Lower lobe of right lung (tissue), 2 donors: ENCODE data around the gene OTOP1. TPM values are rescaled to one million over a fixed set of nuclear protein-coding genes. Genes with fewer than 3 reads are reported as not detected.
"Not testable (repeated sequence)": the region's sequence is repeated elsewhere in the genome, so short reads cannot be mapped to it uniquely, and the experiment has no call there.

Experiments
- ATAC-seq, 2 donors: fragments of 200-7000 bp; cut with Tn5 transposase; one replicate each; pipeline ENCODE4 v1.9.1; 2020 to 2022; ENCODE audit warnings: mild to moderate bottlenecking in 2 of 2, moderate library complexity in 2 of 2
- DNase-seq: peaks from one replicate; pipeline ENCODE4 v3.0.0-alpha.2; 2020
- H3K27ac ChIP-seq: fragments of 200-600 bp; one replicate; pipeline ENCODE4 v1.8.0; 2022
- H3K27me3 ChIP-seq: fragments of 200-600 bp; one replicate; pipeline ENCODE4 v1.8.0; 2022; ENCODE audit warnings: low read depth
- H3K36me3 ChIP-seq: fragments of 200-600 bp; one replicate; pipeline ENCODE4 v1.8.0; 2022; ENCODE audit warnings: mild to moderate bottlenecking
- H3K4me1 ChIP-seq: fragments of 200-600 bp; one replicate; pipeline ENCODE4 v1.8.0; 2022
- H3K4me3 ChIP-seq: fragments of 200-600 bp; one replicate; pipeline ENCODE4 v1.8.0; 2022; ENCODE audit warnings: mild to moderate bottlenecking
- H3K9me3 ChIP-seq: fragments of 200-600 bp; one replicate; pipeline ENCODE4 v1.8.0; 2022
- intact Hi-C: fragments of 100-400 bp; cut with DNase I; formaldehyde crosslinking; loops from one replicate; pipeline ENCODE4 v1.11.0; 2022
- total RNA-seq: library from RNA; stranded (reverse); fragmentation: NEBNext Ultra II Directional; extraction: Animal tissue kit (Norgen Biotek cat#: 25700); gene quantifications from one replicate; pipeline ENCODE4 v1.2.1, GENCODE V29; 2021
- TF ChIP-seq, protein P1 (sequence below): fragments of 200-600 bp; IDR thresholded peaks from one replicate; pipeline ENCODE4 v1.8.0; 2022; ENCODE audit warnings: antibody characterized with exemption, mild to moderate bottlenecking
- donor health status: DM: no; HTN: yes; CAD: no; lungs with severe emphysema.

The OTOP1 gene
- total RNA-seq, 1 donor from 2014 or later = not detected

DNA sequence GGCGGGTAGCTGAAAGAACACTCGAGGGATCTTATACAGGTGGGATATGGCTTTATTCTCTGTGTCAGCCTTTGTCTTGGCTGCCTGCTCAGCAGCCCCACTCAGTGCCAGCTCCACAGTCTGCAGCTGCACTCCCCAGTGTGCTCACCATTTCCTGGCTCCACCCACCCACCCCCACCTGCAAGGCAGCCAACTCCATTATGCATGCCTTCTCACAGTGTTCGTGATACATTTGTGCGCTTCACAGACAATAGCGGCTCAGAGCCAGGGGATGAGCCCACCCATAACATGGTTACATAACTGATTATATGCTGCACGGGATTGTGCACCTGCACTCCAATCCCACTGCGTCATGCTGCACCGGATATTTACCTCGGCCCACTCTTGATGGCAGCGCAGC, 30.1 kb upstream of the OTOP1 start:
- H3K27ac ChIP-seq = no peak overlapping the region
- peaks cover 4% of the 10 kb centered on the region for H3K4me1 ChIP-seq
- intact Hi-C loops = no loop called here
- peaks cover 5% of the 10 kb centered on the region for H3K27me3 ChIP-seq
- no peak for ATAC-seq
- H3K4me3 ChIP-seq = no peak overlapping the region
- no peak for DNase-seq
- TF ChIP-seq, protein P1, sequence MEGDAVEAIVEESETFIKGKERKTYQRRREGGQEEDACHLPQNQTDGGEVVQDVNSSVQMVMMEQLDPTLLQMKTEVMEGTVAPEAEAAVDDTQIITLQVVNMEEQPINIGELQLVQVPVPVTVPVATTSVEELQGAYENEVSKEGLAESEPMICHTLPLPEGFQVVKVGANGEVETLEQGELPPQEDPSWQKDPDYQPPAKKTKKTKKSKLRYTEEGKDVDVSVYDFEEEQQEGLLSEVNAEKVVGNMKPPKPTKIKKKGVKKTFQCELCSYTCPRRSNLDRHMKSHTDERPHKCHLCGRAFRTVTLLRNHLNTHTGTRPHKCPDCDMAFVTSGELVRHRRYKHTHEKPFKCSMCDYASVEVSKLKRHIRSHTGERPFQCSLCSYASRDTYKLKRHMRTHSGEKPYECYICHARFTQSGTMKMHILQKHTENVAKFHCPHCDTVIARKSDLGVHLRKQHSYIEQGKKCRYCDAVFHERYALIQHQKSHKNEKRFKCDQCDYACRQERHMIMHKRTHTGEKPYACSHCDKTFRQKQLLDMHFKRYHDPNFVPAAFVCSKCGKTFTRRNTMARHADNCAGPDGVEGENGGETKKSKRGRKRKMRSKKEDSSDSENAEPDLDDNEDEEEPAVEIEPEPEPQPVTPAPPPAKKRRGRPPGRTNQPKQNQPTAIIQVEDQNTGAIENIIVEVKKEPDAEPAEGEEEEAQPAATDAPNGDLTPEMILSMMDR = no peak
- H3K9me3 ChIP-seq = no peaks in the 10 kb centered on the region
- no peaks in the 10 kb centered on the region for H3K36me3 ChIP-seq

DNA sequence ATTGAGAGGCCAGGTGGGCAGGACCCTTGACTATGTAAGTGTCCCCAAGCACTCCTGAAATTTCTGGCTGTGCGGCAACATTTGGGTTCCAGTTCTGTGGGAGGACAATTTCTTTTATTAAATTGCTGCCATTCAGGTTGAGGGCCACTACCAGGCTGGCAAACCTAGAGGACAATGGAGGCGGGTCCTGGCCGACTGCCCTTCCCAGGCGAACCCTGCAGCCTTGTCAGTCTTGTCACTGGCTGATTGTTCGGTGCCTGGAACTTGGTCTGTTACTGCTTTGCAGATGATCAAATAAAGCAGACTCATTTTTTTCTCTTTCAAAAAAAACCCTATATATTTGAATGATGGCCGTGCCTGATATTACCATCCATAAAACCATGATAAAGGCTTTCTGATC, 27.9 kb upstream of the OTOP1 start:
- no peaks in the 10 kb centered on the region for H3K36me3 ChIP-seq
- H3K4me1 ChIP-seq = peaks cover 4% of the 10 kb centered on the region
- H3K4me3 ChIP-seq = no peak overlapping the region
- H3K9me3 ChIP-seq = no peaks in the 10 kb centered on the region
- peaks cover 5% of the 10 kb centered on the region for H3K27me3 ChIP-seq
- intact Hi-C loops = no loop called here
- ATAC-seq = no peak
- TF ChIP-seq, protein P1 = no peak
- H3K27ac ChIP-seq = no peak overlapping the region
- DNase-seq = no peak

DNA sequence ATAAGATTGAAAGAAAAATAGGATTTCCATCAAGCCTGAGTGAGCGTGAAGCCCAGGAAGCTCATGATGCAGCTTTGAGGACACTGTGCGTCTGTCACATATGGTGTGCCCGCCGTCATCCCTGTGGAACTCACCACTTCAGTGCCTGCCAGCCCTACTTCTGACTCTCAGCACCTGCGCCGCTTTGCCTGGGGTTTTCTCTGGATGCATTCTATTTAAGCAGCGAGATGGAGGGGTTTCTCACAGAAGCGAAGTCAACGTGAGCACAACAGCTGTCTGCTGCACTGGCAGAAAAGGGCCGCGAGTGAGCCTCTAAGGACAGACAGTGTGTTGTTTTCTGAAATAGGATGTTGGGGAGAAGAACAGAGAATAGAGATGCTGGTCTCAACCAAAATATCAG, 27.5 kb upstream of the OTOP1 start:
- H3K27me3 ChIP-seq = peaks cover 5% of the 10 kb centered on the region
- ATAC-seq (no peak), DNase-seq (no peak)
- no peak overlapping the region for H3K27ac ChIP-seq
- peaks cover 4% of the 10 kb centered on the region for H3K4me1 ChIP-seq
- H3K36me3 ChIP-seq = no peaks in the 10 kb centered on the region
- intact Hi-C loops = no loop called here
- no peaks in the 10 kb centered on the region for H3K9me3 ChIP-seq
- no peak overlapping the region for H3K4me3 ChIP-seq
- TF ChIP-seq, protein P1 = no peak

DNA sequence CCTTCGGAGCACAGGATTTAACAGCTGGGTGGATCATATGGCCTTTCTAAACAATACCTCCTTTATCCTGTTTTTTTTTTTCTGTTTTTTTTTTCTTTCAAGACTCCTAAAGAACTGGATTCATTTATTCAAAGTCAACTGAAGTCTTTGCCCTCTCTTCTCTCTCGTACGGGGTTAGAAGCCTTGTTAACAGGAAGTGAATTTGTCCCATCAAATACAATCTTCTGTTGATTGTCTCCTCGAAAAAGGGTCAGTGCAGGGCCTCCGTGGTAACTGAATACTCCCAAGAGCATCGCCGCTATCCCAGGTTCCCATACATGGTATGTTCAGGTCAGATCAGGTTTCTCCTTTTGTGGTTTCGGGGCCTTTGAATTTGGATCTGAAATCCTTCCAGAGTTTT, 23.1 kb upstream of the OTOP1 start:
- no peak overlapping the region for H3K4me3 ChIP-seq
- H3K27me3 ChIP-seq = peaks cover 5% of the 10 kb centered on the region
- no peak for ATAC-seq
- H3K27ac ChIP-seq = no peak overlapping the region
- H3K36me3 ChIP-seq = peaks cover 13% of the 10 kb centered on the region
- DNase-seq = no peak
- intact Hi-C loops = no loop called here
- H3K4me1 ChIP-seq = peaks cover 21% of the 10 kb centered on the region
- TF ChIP-seq, protein P1 = no peak
- H3K9me3 ChIP-seq = no peaks in the 10 kb centered on the region

DNA sequence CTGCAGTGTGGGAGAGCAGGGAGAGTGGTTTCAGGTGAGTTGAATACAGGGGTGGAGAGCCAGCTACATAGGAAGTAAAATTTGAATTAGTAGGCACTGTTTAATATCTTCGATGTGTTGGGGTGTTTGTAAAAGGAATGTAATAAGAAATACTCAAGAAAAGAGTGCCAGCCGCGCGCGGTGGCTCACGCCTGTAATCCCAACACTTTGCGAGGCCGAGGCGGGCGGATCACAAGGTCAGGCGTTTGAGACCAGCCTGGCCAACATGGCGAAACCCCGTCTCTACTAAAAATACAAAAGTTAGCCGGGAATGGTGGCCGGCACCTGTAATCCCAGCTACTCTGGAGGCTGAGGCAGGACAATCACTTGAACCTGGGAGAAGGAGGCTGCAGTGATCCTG, 22.6 kb upstream of the OTOP1 start:
- H3K27ac ChIP-seq, H3K4me3 ChIP-seq, H3K27me3 ChIP-seq, intact Hi-C loops, DNase-seq, H3K9me3 ChIP-seq, ATAC-seq: not testable (repeated sequence)
- Histone ChIP-seq H3K36me3 (peaks cover 19% of the 10 kb centered on the region), H3K4me1 (peaks cover 21% of the 10 kb centered on the region)

DNA sequence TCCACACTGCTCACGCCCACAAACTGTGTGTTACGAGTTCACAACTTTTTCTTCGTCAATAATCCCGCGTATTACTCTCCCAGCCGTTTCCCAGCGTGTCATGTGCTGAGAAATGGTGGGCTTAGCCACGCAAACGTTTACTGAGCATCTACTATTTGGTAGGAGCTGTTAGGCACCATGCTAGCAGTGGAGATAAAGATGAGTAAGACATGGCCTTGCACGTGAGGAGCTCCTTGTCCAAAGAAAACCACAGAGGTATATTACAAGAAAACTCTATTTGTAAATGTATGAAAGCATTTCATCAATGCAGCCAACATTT, 22.1 kb upstream of the OTOP1 start:
- Histone ChIP-seq H3K4me3 (peak overlapping the region; percentile 81), H3K27me3 (no peaks in the 10 kb centered on the region), H3K9me3 (no peaks in the 10 kb centered on the region), H3K4me1 (peaks cover 21% of the 10 kb centered on the region), H3K27ac (peak overlapping the region; percentile 96), H3K36me3 (peaks cover 24% of the 10 kb centered on the region)
- intact Hi-C loops = no loop called here
- DNase-seq (no peak), ATAC-seq (no peak)
- TF ChIP-seq, protein P1 = no peak
